Raji (cell line): ENCODE measurements around the gene SMCO2.

Source experiments
- POLR2A ChIP-seq: IDR thresholded peaks from 2 replicates; pipeline ENCODE4 v1.6.1; 2011; ENCODE audit warnings: low read depth, low read length, control low read depth; ENCODE audit not compliant: insufficient read depth

Gene SMCO2

DNA sequence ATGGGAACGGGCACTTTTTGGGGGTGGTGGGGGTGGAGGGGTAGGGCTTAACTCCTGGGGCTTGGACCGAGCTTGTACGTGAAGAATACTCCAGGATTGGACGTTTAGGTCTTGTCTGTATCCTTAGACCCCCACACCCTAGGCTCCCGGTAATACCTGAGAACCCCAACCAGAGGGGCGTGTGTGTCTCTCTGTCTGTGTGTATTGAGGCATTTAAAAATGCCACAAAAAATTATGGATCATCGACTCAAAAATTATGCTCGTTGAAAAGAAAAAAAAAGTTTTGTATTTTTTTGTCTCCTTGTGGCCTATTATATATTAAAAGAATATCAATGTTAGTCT lies 77.9 kb downstream of the SMCO2 start:
- TF ChIP-seq POLR2A: no peak

- no peak for TF ChIP-seq POLR2A
Observed at GRCh38 chr12:27524839-27525753, 78.6 kb downstream of the SMCO2 start.

DNA sequence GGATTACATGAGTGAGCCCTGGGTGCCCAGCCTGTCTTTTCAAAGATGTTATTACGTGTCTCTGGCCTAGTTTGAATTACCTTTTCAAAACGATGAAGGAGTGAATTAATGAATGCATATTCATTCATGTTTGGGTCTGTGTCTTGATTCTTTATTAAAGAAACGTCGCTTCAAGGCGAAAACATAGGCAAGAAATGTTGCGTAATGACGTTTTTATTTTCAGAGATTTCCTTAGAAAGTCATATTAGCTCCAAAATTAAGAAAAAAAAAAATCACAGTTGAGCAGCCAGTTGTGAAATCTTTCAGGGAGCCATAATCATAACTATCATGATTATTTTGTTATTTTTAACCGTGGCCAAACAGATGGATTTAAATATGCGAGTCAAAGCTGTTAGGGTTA lies 81.0 kb downstream of the SMCO2 start:
- TF ChIP-seq POLR2A: no peak

DNA sequence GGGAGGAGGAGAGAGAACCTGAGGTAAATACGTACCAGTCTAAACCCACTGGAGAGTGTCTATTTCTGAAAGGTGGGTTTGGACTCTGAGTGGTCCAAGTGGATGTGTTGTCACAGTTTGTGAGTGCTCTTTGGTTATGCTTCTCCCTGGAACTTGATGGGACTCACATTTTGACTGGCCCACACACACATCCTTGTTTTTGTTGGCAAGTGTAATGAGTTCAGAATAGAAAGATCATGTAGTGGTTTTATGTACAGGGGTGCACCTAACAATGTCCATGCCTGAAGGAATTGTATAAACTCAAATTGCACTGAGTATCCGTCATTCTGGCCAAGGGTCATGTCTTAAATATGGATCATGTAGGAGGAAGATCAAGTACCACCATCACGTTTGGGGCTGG lies 82.3 kb downstream of the SMCO2 start:
- no peak for TF ChIP-seq POLR2A

- TF ChIP-seq POLR2A: no peak
Observed at GRCh38 chr12:27530157-27530922, 83.8 kb downstream of the SMCO2 start.

- no peak for TF ChIP-seq POLR2A
Observed at GRCh38 chr12:27531896-27532295, 85.4 kb downstream of the SMCO2 start.

DNA sequence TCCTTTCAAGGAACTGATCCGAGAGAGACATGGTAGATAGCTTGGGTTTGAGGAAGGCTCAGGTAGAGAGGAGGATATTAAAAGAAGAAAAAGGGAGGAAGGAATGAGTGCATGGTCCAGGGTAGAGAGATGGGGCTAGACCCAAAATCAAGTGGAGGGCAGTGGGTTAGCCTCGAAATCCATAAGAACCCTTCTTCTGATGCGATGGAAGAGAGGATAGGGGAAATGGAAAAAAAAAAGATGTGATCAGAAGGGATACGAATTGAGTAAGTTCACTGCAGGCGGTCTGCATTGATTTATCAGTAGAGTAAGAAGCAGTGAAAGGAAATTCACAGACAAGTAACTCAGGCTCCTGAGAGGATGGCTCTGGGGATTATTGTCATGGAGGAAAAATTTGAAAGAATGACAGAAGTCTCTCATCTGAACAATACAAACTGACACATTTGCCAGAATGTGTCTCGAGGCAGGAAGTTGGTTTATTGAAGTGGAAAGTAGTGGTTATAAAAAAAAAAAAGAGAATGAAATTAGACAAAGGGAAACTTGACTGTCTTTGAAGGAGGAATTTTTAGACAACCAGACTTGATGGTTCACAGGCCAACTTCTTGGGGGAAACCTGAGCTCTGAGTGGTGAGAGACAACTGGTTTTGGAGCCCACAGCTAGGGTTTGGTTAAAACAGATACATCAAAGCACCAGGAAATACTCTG lies 87.7 kb downstream of the SMCO2 start:
- no peak for TF ChIP-seq POLR2A

DNA sequence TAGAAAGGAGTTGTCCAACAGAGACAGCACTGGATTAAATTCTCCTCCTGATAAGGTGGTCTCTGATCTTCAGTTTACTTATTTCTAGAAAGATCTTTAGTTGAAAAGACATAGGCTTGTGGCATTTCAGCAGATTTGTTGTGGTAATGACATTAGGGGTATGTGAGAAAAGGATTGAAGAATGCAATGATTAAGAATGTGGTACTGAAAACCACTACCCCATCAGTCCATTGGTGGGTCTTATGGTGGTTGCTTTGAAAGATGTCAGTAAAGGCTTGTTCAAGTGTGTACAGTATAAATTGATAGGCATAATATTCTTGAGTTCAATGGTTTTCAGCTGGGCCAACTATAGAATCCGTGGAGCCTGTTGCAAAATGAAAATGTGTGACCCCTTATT lies 88.2 kb downstream of the SMCO2 start:
- no peak for TF ChIP-seq POLR2A

- no peak for TF ChIP-seq POLR2A
Observed at GRCh38 chr12:27535318-27535717, 88.8 kb downstream of the SMCO2 start.

DNA sequence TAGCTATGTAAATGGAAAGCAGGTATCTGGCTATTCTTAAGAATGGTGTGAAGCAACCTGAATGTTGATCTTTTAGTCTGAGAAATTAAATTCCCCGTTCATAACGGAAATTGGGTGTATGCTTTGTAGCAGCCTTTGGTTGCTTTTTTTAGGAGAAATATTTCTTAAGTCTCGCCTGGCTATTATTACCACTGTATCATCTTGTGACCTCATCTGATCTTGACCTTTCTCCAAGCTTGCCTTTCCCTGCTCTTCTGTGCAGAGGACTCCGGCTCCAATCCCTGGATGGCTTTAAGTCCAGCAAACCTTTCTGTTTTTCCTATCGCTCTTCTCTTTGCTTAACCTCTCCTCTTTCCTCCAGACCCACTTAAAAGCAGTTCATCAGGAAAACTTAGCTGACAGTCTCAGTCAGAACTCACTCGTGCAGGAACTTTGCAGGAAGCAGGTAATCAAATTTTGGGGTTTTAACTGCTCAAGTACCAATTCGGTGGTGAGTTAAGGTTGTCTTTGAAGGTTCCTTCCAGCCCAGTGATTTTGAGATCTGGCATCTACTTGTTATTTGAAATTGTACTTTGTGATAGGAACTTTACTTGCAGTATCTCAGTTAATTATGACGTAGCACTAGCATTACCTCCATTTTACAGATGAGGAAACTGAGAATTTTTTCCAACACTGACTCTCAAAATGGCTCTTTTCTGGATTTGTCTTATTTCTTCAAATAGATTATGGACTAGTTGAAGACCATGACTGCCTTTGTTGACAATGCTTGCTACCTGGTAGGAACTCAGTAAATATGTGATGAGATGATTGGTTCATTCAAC lies 91.5 kb downstream of the SMCO2 start:
- no peak for TF ChIP-seq POLR2A

GRCh38 chr12:27539191-27539631 lies 92.7 kb downstream of the SMCO2 start:
- TF ChIP-seq POLR2A: no peak

DNA sequence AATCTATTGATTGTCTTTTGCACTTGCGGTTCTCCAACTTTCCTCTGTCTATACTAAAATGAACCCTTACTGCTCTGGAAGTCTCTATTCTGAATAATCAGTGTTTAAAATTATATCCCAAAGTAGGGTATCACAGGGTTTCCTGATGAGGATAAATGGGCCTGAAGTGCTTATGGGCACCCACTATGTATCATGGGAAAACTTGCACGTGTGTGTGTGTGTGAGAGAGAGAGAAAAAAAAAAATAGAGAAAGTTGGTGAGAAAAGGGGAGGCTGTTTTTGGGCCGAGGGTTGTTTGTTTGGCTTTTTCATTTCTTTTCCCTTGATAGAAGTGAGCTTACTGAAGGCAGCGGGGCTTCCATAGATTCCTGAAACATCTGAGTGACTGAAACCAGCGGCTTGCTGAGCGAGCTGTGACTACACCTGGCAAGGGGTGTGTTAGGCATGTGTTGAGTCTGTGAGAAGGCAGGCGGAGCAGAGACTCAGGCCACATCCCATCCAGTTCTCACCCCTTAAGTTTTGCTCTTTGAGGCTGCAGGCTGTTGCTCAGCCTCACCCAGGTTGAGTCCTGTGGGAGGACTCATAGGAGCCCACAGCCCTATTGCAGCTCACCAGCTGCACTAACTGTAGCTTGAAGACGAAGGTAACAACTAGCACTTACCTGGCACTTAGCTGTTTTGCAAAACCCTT lies 94.6 kb downstream of the SMCO2 start:
- no peak for TF ChIP-seq POLR2A

DNA sequence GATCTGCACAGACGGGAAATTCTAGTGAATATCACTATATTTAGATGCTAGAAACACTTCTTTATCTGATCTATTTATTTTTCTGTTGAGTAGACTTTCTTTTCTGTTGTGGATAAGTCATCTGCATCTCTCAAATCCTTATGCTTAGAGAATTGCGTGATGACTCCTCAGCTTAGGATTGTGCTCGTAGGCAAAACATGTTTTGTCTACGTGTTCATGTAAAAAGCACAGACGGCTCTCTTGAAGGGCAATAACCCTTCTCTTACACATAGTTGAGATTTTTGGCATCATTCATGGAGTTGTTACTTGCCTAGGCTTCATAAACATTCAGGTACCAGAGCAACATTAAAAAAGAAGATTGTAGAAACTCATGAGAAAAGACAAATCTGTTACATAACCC lies 96.1 kb downstream of the SMCO2 start:
- no peak for TF ChIP-seq POLR2A

- no peak for TF ChIP-seq POLR2A
Observed at GRCh38 chr12:27545665-27546064, 99.1 kb downstream of the SMCO2 start.
